CD14-positive monocyte (primary cell): ENCODE data around the gene TEAD1. TPM values are rescaled to one million over a fixed set of nuclear protein-coding genes. Genes with fewer than 3 reads are reported as not detected.
A peak's percentile ranks its signal among the peaks of the same experiment; 100 is the strongest.

Experiments
- DNase-seq, 3 donors: peaks; one replicate each; pipeline ENCODE4 v3.0.0-alpha.2; 2011 to 2022
- H2AFZ ChIP-seq: 2 replicates; pipeline ENCODE4 v1.6.0; 2012; ENCODE audit warnings: mild to moderate bottlenecking, low read depth, low read length, inconsistent platforms; ENCODE audit not compliant: insufficient read depth, poor library complexity, severe bottlenecking
- H3K27ac ChIP-seq, 2 donors: 1 replicate in 1 of 2; 2 replicates in 1 of 2; pipeline ENCODE4 v1.5.1; 2012 to 2013; ENCODE audit warnings: low read length in 2 of 2, control low read depth in 1 of 2, inconsistent platforms in 1 of 2, low read depth in 1 of 2, mild to moderate bottlenecking in 1 of 2
- H3K27me3 ChIP-seq, 2 donors: one replicate each; pipeline versions ENCODE4 v1.6.0 to v1.6.1; 2011 to 2013; ENCODE audit warnings: low read length in 2 of 2; ENCODE audit not compliant: control insufficient read depth in 2 of 2, insufficient read depth in 2 of 2
- H3K36me3 ChIP-seq, 2 donors: replicated peaks in 1 of 2; 1 replicate in 1 of 2; 2 replicates in 1 of 2; pipeline versions ENCODE4 v1.5.1 to v1.6.1; 2012 to 2013; ENCODE audit warnings: low read length in 2 of 2, control low read depth in 1 of 2, inconsistent platforms in 1 of 2, mild to moderate bottlenecking in 1 of 2; ENCODE audit not compliant: insufficient read depth in 2 of 2, control insufficient read depth in 1 of 2
- H3K4me1 ChIP-seq, 2 donors: 1 replicate in 1 of 2; 2 replicates in 1 of 2; pipeline versions ENCODE4 v1.5.1 to v1.6.1; 2012 to 2013; ENCODE audit warnings: low read length in 2 of 2, control low read depth in 1 of 2, inconsistent platforms in 1 of 2, mild to moderate bottlenecking in 1 of 2, moderate library complexity in 1 of 2; ENCODE audit not compliant: insufficient read depth in 2 of 2, control insufficient read depth in 1 of 2
- H3K4me2 ChIP-seq: replicated peaks from 2 replicates; pipeline ENCODE3; 2012; ENCODE audit warnings: low read length, moderate library complexity, mild to moderate bottlenecking; ENCODE audit not compliant: poor library complexity, severe bottlenecking; ENCODE audit errors: extremely low read depth
- H3K4me3 ChIP-seq, 3 experiments: fragments of 200-600 bp in 1 of 3; sonication (generic) in 1 of 3; replicated peaks in 1 of 3; 1 replicate in 2 of 3; 2 replicates in 1 of 3; pipeline ENCODE4 v1.5.1; 2011 to 2013; ENCODE audit warnings: low read length in 3 of 3, mild to moderate bottlenecking in 3 of 3, control low read depth in 2 of 3, low read depth in 2 of 3, inconsistent platforms in 1 of 3, moderate library complexity in 1 of 3
- H3K79me2 ChIP-seq: 2 replicates; pipeline ENCODE4 v1.6.0; 2012; ENCODE audit warnings: mild to moderate bottlenecking, control low read depth, inconsistent platforms, low read length, moderate library complexity; ENCODE audit not compliant: insufficient read depth
- H3K9ac ChIP-seq: 2 replicates; pipeline ENCODE4 v1.6.0; 2017; ENCODE audit warnings: low read length, mild to moderate bottlenecking; ENCODE audit not compliant: insufficient read depth, poor library complexity, severe bottlenecking
- H3K9me3 ChIP-seq, 2 donors: replicated peaks in 1 of 2; 1 replicate in 1 of 2; 2 replicates in 1 of 2; pipeline versions ENCODE4 v1.5.1 to v1.6.1; 2012 to 2013; ENCODE audit warnings: low read length in 2 of 2, control low read depth in 1 of 2; ENCODE audit not compliant: control insufficient read depth in 1 of 2, insufficient read depth in 1 of 2
- H4K20me1 ChIP-seq: 2 replicates; pipeline ENCODE4 v1.6.0; 2012; ENCODE audit warnings: mild to moderate bottlenecking, low read length, control low read depth, moderate library complexity; ENCODE audit not compliant: insufficient read depth
- H3K27ac Mint-ChIP-seq, 7 donors: one replicate each; pipeline ENCODE4 v1.8.0; 2020; ENCODE audit warnings: mild to moderate bottlenecking in 7 of 7, mixed read lengths in 7 of 7, moderate library complexity in 6 of 7, inconsistent platforms in 2 of 7
- H3K27me3 Mint-ChIP-seq, 3 donors: one replicate each; pipeline ENCODE4 v1.8.0; 2021 to 2022; ENCODE audit warnings: low read depth in 3 of 3, mild to moderate bottlenecking in 3 of 3, mixed read lengths in 3 of 3, moderate library complexity in 3 of 3, inconsistent platforms in 1 of 3
- H3K36me3 Mint-ChIP-seq, 2 donors: one replicate each; pipeline ENCODE4 v1.8.0; 2020; ENCODE audit warnings: mixed read lengths in 2 of 2, inconsistent platforms in 1 of 2, mild to moderate bottlenecking in 1 of 2
- H3K4me1 Mint-ChIP-seq: one replicate; pipeline ENCODE4 v1.8.0; 2020; ENCODE audit warnings: mild to moderate bottlenecking, mixed read lengths
- H3K4me3 Mint-ChIP-seq, 2 donors: one replicate each; pipeline ENCODE4 v1.8.0; 2020; ENCODE audit warnings: mild to moderate bottlenecking in 2 of 2, mixed read lengths in 2 of 2, moderate library complexity in 1 of 2
- H3K9me3 Mint-ChIP-seq, 7 donors: one replicate each; pipeline ENCODE4 v1.8.0; 2020 to 2022; ENCODE audit warnings: mixed read lengths in 7 of 7, mild to moderate bottlenecking in 6 of 7, moderate library complexity in 6 of 7, inconsistent platforms in 2 of 7
- WGBS: methylation state at CpG from one replicate; pipeline ENCODE4 v1.1.5; 2013; ENCODE audit warnings: missing lambda C conversion rate; ENCODE audit not compliant: insufficient coverage; 5-methylcytosine and 5-hydroxymethylcytosine counted together
- intact Hi-C, 2 donors: fragments of 100-400 bp; cut with micrococcal nuclease; formaldehyde crosslinking; loops; one replicate each; pipeline versions ENCODE4 v1.15.0 to v1.15.1; 2023
- polyA plus RNA-seq, 3 donors: library from polyadenylated mRNA; depleted of rRNA in 1 of 3; unstranded in 2 of 3; stranded (reverse) in 1 of 3; fragments of 300-500 nt in 2 of 3; fragments of >200 nt in 1 of 3; fragmentation: Illumina TruSeq in 2 of 3; gene quantifications; 1 replicate in 2 of 3; 2 replicates in 1 of 3; pipeline ENCODE4 v1.2.3, GENCODE V29; 2012 to 2021
- TF ChIP-seq, protein P1 (sequence below): fragments of 200-600 bp; IDR thresholded peaks from one replicate; pipeline ENCODE4 v1.8.0; 2022; ENCODE audit warnings: antibody characterized with exemption, mild to moderate bottlenecking

TEAD1 gene
- polyA plus RNA-seq, 3 donors: not detected

DNA sequence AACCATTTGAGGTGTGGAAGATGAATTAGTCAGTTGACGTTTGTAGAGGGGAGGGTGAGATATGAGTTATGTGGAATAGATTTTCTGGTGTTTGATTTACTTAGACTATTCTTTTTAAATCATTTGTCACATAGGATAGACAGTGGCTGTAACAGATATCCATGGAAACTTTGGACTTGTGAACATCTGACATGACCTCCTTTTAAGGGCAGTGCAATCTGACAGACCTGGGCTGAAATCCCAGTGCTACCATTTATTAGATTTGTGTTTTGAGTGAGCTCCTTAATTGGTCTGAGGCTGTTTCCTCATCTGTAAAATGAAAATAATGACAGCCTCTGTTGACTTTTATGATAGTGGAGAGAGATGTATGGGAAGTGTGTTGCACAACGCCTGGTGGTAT, 159.9 kb downstream of the TEAD1 start:
- peaks cover 0 to 7% (median 2%) of the 10 kb centered on the region in 7 donors for H3K9me3 Mint-ChIP-seq
- Histone ChIP-seq H3K36me3 (no peaks in the 10 kb centered on the region), H3K4me3 (no peak overlapping the region), H3K27me3 (peaks cover 4 to 10% of the 10 kb centered on the region in 2 donors), H3K9ac (no peak overlapping the region), H4K20me1 (no peaks in the 10 kb centered on the region), H3K79me2 (no peaks in the 10 kb centered on the region), H2AFZ (no peak overlapping the region), H3K27ac (no peak overlapping the region), H3K4me2 (no peak overlapping the region), H3K9me3 (no peaks in the 10 kb centered on the region), H3K4me1 (no peaks in the 10 kb centered on the region)
- no peaks in the 10 kb centered on the region for H3K36me3 Mint-ChIP-seq
- peak overlapping the region in 1 of 2 donors; percentile 8 for H3K4me3 Mint-ChIP-seq
- WGBS: 90% methylated on average over 2 of the region's 2 CpGs
- H3K4me1 Mint-ChIP-seq: no peaks in the 10 kb centered on the region
- peaks cover 5 to 16% (median 12%) of the 10 kb centered on the region in 3 donors for H3K27me3 Mint-ChIP-seq
- no peak overlapping the region for H3K27ac Mint-ChIP-seq
- no peak for DNase-seq
- TF ChIP-seq, protein P1, sequence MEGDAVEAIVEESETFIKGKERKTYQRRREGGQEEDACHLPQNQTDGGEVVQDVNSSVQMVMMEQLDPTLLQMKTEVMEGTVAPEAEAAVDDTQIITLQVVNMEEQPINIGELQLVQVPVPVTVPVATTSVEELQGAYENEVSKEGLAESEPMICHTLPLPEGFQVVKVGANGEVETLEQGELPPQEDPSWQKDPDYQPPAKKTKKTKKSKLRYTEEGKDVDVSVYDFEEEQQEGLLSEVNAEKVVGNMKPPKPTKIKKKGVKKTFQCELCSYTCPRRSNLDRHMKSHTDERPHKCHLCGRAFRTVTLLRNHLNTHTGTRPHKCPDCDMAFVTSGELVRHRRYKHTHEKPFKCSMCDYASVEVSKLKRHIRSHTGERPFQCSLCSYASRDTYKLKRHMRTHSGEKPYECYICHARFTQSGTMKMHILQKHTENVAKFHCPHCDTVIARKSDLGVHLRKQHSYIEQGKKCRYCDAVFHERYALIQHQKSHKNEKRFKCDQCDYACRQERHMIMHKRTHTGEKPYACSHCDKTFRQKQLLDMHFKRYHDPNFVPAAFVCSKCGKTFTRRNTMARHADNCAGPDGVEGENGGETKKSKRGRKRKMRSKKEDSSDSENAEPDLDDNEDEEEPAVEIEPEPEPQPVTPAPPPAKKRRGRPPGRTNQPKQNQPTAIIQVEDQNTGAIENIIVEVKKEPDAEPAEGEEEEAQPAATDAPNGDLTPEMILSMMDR: no peak
- intact Hi-C loops: no loop called here

GRCh38 chr11:12834630-12835029, 160.4 kb downstream of the TEAD1 start:
- Mint-ChIP-seq H3K36me3 (no peaks in the 10 kb centered on the region), H3K27me3 (peaks cover 5 to 13% (median 9%) of the 10 kb centered on the region in 3 donors)

More at GRCh38 chr11:12834630-12835029, 160.4 kb downstream of the TEAD1 start:
- DNase-seq: no peak
- Histone ChIP-seq H3K4me3 (no peak overlapping the region), H3K79me2 (no peaks in the 10 kb centered on the region), H3K27me3 (peaks cover 0 to 5% of the 10 kb centered on the region in 2 donors), H3K9ac (no peak overlapping the region), H4K20me1 (no peaks in the 10 kb centered on the region), H3K4me1 (no peaks in the 10 kb centered on the region), H3K9me3 (no peaks in the 10 kb centered on the region), H2AFZ (no peak overlapping the region), H3K4me2 (no peak overlapping the region), H3K27ac (no peak overlapping the region), H3K36me3 (no peaks in the 10 kb centered on the region)
- no peaks in the 10 kb centered on the region for H3K4me1 Mint-ChIP-seq
- no peak overlapping the region for H3K27ac Mint-ChIP-seq
- no CpG with 5 or more reads among the region's 1 CpG for WGBS
- H3K4me3 Mint-ChIP-seq: no peak overlapping the region
- intact Hi-C loops: no loop called here
- TF ChIP-seq, protein P1: no peak
- H3K9me3 Mint-ChIP-seq: peaks cover 0 to 6% (median 2%) of the 10 kb centered on the region in 7 donors
